ENCODE results near the gene SS18L1.

- peak; percentile 12; the same call in 1 of the 2 replicates for TF ChIP-seq POLR2AphosphoS5 (IDR thresholded peaks at IDR 0.05; ENCODE audit: low read depth)
- TF ChIP-seq CTCF (IDR thresholded peaks at IDR 0.05; ENCODE audit: insufficient read depth, low read length): no peak
- no peak; the same call in 1 of the 2 replicates for TF ChIP-seq GABPA (IDR thresholded peaks at IDR 0.05; ENCODE audit: low read depth)
- TF ChIP-seq, protein P1, sequence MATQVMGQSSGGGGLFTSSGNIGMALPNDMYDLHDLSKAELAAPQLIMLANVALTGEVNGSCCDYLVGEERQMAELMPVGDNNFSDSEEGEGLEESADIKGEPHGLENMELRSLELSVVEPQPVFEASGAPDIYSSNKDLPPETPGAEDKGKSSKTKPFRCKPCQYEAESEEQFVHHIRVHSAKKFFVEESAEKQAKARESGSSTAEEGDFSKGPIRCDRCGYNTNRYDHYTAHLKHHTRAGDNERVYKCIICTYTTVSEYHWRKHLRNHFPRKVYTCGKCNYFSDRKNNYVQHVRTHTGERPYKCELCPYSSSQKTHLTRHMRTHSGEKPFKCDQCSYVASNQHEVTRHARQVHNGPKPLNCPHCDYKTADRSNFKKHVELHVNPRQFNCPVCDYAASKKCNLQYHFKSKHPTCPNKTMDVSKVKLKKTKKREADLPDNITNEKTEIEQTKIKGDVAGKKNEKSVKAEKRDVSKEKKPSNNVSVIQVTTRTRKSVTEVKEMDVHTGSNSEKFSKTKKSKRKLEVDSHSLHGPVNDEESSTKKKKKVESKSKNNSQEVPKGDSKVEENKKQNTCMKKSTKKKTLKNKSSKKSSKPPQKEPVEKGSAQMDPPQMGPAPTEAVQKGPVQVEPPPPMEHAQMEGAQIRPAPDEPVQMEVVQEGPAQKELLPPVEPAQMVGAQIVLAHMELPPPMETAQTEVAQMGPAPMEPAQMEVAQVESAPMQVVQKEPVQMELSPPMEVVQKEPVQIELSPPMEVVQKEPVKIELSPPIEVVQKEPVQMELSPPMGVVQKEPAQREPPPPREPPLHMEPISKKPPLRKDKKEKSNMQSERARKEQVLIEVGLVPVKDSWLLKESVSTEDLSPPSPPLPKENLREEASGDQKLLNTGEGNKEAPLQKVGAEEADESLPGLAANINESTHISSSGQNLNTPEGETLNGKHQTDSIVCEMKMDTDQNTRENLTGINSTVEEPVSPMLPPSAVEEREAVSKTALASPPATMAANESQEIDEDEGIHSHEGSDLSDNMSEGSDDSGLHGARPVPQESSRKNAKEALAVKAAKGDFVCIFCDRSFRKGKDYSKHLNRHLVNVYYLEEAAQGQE (IDR thresholded peaks at IDR 0.05; ENCODE audit: insufficient replicate concordance, low read depth): no peak
- TF ChIP-seq SPI1 (IDR thresholded peaks at IDR 0.05; ENCODE audit: borderline replicate concordance, low read depth): no peak
Measured at GRCh38 chr20:62121776-62122653, 21.6 kb upstream of the SS18L1 start, which contains the start of gene LSM14B.
